ES-I3 (cell line): Measurements from ENCODE around the gene TSPAN11.
"Not testable (repeated sequence)": the region's sequence is repeated elsewhere in the genome, so short reads cannot be mapped to it uniquely, and the experiment has no call there.

Experiments used
- H3K36me3 ChIP-seq: 2 replicates; pipeline ENCODE4 v1.6.1; 2013; ENCODE audit warnings: mild to moderate bottlenecking, low read length, control low read depth, moderate library complexity; ENCODE audit not compliant: insufficient read depth
- H3K4me1 ChIP-seq: 2 replicates; pipeline ENCODE4 v1.6.1; 2013; ENCODE audit warnings: mild to moderate bottlenecking, control low read depth, low read length; ENCODE audit not compliant: insufficient read depth
- H3K9ac ChIP-seq: 2 replicates; pipeline ENCODE4 v1.6.1; 2013; ENCODE audit warnings: low read depth, mild to moderate bottlenecking, low read length, moderate library complexity
- H3K9me3 ChIP-seq: 2 replicates; pipeline ENCODE4 v1.6.1; 2013; ENCODE audit warnings: mild to moderate bottlenecking, low read length, moderate library complexity; ENCODE audit not compliant: control insufficient read depth, insufficient read depth

The TSPAN11 gene

DNA sequence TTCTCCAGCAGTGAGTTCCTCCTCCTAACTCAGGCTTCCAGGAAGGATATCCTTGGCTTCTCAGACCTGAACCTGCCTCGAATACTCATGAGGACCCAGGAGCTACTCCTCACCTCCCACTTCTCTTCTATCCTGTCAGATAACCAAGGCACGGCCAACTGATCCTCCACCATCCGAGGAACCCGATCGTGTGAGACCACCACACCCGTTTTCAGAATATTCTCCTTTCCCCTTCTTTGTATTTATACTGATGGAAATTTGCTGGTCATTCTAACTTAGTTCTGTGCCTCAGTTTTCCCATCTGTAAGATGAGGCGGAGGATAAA lies 86.0 kb downstream of the TSPAN11 start:
- H3K36me3 ChIP-seq, H3K9ac ChIP-seq, H3K9me3 ChIP-seq, H3K4me1 ChIP-seq: not testable (repeated sequence)

DNA sequence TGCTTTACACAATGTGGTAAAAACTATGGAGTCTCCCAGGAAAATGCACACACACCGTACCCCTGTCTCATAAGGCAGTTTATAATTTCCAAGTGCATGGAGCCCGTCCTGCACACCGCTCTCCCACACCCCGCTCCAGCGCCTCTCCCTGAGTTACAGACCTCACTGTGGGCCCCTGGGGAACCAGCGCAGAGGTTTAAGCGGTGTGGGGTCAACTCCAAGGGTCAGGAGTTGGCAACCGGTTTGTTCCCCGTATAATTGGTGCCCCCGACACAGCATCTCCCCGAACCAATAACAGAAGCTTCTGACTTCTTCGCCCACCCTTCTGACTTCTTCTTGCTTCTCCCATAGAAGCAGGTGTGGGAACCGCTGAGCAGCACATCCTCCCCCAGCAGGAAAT lies 88.7 kb downstream of the TSPAN11 start:
- Histone ChIP-seq H3K9ac (no peak overlapping the region), H3K36me3 (no peaks in the 10 kb centered on the region), H3K9me3 (no peaks in the 10 kb centered on the region), H3K4me1 (no peaks in the 10 kb centered on the region; the same call in 1 of the 2 replicates)

DNA sequence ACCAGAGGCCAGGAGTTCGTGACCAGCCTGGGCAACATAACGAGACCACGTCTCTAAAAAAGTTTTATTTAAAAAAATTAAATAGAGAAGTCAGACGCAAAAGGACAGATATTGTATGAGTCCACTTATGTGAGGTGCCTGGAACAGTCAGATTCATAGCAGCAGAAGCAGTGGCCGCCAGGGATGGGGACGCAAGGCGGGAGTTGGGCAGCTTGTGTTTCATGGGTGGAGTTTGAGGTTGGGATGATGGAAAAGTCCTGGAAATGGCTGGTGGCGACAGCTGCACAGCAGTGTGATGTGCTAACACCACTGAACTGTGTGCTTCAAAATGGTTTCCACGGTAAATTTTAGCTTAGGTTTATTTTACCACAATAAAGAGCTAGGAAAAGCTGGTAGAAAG lies 89.5 kb downstream of the TSPAN11 start:
- Histone ChIP-seq H3K36me3 (no peaks in the 10 kb centered on the region), H3K9me3 (no peaks in the 10 kb centered on the region), H3K4me1 (no peaks in the 10 kb centered on the region; the same call in 1 of the 2 replicates), H3K9ac (no peak overlapping the region)

DNA sequence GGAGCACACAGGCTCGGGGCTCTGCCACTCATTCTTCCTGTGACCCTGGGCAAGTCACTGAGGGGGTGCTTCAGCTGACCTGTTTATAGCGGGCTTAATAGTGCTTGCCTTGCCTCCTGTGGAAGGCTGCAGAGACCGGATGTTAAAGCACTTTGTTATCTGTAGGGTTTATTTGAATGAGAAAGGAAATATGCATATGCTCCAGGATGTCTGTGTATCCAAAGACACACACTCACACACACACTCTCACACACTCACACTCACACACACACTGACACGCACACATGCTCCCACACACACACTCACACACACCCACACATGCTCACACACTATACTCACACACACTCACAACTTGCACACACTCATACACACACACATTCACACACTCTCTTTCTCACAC lies 91.0 kb downstream of the TSPAN11 start:
- no peak overlapping the region for H3K9ac ChIP-seq
- H3K9me3 ChIP-seq, result no peaks in the 10 kb centered on the region
- H3K36me3 ChIP-seq, result no peaks in the 10 kb centered on the region
- no peaks in the 10 kb centered on the region; the same call in 1 of the 2 replicates for H3K4me1 ChIP-seq

DNA sequence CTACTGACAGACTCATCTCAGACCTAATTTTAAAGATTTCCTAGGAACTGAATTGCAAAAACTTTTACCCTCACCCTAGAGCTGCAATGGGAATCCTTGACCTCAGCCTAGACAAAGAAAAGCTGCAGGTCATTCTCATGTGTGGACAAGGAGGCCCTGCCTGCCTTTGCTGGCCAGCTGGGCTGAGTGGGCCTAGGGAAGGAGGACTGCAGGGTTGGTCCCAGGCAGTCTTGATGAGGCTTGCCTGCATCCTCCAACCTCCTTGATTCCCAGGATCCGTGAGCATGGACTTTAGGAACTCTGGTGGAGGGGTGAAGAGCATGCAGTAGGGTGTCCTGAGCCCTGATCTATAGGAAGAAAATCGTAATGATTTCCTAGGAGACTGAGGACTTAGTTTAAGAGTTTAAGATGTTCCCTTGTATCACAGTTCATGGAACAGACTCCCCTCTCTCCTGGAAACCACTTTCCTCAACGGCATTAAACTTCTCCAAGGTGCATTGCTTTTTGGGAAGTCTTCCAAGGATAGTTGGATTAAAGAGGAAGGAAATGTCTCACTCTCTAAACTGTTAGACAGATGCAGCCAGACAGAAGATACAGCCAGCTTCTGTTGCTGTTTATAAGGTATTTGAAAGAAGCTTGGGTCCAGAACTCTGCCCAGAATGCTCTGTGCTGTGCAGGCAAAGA lies 91.7 kb downstream of the TSPAN11 start:
- Histone ChIP-seq H3K9me3 (no peaks in the 10 kb centered on the region), H3K4me1 (no peaks in the 10 kb centered on the region; the same call in 1 of the 2 replicates), H3K9ac (no peak overlapping the region), H3K36me3 (no peaks in the 10 kb centered on the region)

DNA sequence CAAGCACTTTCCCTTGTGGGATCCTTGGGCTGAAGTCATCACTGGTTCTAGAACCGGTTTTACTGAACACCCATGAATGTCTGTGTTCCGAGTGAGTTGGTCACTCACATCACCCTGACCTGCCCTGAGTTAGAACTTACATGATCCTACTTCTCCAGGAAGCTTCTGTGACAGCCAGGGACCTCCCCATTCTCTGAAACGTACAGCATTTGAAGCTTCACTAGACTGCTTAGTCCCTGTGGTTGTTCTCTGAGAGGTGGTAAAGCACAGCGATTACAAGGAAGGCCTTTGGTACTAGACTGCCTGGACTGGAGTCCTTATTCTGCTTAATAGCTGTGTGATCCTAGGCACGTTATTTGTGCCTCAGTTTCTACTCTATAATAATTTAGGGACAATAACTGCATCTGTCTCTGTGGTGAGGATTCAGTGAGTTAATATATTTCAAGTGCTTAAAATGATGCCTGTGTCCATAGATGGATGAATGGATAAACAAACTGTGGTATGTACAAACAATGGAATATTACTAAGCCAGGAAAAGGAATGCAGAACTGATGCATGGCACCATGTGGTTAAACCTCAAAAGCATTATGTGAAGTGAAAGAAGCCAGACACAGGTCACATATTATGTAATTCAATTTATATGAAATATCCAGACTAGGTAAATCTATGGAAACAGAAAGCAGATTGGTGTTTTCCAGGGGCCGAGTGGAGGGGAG lies 92.4 kb downstream of the TSPAN11 start:
- H3K9me3 ChIP-seq, result no peaks in the 10 kb centered on the region
- no peak overlapping the region for H3K9ac ChIP-seq
- H3K4me1 ChIP-seq, result no peaks in the 10 kb centered on the region; the same call in 1 of the 2 replicates
- no peaks in the 10 kb centered on the region for H3K36me3 ChIP-seq

DNA sequence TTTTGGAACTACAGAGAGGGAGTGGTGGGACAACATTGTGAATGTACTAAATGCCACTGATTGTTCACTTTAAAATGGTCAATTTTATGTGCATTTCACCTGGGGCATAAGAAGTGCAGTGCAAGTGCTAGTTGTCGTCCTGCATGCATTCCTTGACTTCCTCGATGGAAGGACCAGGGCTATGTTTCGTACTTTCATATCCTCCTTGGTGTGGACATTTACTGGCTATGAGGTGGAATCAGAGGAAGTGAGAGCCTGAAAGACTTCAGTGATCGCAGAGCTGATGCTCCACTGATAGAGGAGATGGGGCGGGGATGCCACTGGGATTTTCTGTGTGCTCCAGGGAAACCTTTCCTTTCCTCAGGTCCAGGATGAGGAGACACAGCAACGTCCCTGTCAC lies 93.0 kb downstream of the TSPAN11 start:
- no peaks in the 10 kb centered on the region for H3K9me3 ChIP-seq
- H3K36me3 ChIP-seq, result no peaks in the 10 kb centered on the region
- H3K4me1 ChIP-seq, result no peaks in the 10 kb centered on the region; the same call in 1 of the 2 replicates
- H3K9ac ChIP-seq, result no peak overlapping the region

DNA sequence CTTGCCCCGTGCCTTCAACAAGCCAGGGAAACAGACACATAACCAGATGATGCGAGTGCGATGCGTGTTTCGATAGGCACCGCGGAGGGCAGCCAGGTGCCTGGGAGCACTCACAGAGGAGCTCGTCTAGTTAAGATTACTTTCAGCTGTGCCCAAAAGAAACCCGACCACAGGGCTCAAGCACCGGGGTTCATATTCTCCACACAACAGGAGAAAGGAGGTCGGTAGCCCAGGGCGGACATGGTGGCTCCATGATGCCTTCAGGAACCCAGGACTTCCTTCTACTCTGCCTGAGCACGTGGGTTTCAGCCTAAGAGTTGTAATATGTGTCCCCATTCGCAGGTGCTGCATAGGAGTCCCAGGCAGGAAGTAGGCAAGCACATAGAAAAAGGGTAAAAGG lies 93.4 kb downstream of the TSPAN11 start:
- Histone ChIP-seq H3K9me3 (no peaks in the 10 kb centered on the region), H3K9ac (no peak overlapping the region)

DNA sequence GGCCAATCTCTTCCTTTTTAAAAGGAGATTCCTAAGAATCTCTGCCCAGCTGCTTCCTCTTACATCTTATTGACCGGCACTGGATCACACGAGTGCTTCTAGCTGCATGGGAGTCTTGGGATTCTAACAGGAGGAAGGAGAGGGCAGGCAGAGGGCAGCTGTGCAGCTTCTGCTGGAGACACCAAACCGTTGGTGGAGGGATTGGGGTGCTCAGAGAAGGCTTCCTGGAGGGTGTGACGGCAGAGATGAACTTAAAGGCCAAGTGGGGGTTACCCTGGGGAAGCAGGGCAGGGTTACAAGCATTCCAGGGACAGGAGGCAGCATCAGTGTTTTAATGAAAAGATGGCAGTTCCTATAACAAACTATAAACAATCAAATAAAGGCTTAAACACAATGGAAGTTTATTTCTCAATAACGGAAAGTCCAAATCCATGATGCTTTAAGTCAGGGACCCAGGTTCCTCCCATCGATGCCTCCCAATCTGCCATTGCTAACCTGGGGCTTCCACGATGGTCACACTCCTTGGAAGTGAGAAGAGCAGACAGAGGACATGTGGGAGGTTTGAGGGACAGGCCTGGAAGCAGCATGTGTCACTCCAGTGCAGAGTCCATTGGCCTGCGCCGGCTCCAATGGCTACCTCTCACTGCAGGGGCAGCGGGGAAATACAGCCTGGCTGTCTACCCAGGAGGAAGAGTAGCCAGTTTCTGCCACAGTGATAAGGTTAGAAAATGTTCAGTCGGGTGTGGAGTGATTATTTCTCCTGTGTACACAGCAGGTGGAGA lies 94.0 kb downstream of the TSPAN11 start:
- H3K4me1 ChIP-seq, result no peaks in the 10 kb centered on the region; the same call in 1 of the 2 replicates
- H3K9ac ChIP-seq, result no peak overlapping the region
- no peaks in the 10 kb centered on the region for H3K36me3 ChIP-seq
- H3K9me3 ChIP-seq, result no peaks in the 10 kb centered on the region

More for the DNA sequence above, 93.4 kb downstream of the TSPAN11 start:
- Histone ChIP-seq H3K4me1 (no peaks in the 10 kb centered on the region; the same call in 1 of the 2 replicates), H3K36me3 (no peaks in the 10 kb centered on the region)

DNA sequence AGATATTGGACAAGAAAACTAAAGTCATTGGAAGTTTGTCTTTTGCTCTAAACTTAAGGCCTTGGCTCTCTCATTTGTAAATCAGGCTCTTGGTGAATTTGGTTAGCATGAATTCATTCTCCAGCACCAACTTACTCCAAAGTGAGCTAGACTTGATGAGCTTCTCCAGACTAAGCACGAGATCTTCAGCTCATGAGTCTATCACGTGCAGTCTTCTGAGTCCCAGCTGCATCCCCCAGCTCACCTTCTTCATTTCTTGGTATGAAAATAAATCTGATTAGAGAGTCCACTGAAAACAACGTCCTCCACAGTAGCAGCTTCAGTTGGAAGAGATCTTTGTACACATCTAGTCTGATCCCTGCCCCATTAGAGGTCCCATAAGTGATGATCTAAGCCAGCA lies 94.6 kb downstream of the TSPAN11 start:
- Histone ChIP-seq H3K9ac (no peak overlapping the region), H3K36me3 (no peaks in the 10 kb centered on the region)

DNA sequence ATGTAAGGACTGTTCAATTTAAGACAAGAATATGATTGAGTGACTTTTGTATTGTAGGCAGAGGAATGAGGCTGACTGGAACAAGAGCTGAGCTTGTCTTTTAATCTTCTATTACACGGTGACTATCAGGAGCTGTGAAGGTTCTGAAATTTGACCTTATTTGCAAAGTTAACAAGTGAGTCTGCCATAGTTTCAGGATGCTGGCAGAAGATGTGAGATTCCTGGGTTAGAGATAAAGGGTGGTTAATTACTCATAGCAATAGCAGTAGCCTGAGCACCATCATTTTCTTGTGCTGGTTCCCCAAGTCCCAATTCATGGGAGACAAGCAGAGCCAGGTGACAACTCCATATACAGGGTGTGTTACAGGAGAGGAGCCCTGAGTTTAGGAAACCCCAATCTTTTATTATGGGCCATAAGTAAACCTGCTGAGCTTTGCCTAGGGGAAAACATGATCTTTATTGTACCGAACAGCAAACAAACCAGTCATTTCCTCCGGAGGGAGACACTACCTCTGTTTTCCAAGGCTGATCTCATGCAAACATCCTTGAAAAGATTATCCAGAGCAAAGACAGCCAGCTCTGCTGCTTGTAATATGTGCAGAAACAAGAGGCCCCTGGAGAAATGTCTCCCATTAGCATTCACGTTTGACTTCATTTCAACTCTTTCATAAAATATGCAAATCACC lies 95.4 kb downstream of the TSPAN11 start:
- Histone ChIP-seq H3K9me3 (no peaks in the 10 kb centered on the region), H3K36me3 (no peaks in the 10 kb centered on the region), H3K4me1 (no peaks in the 10 kb centered on the region; the same call in 1 of the 2 replicates), H3K9ac (no peak overlapping the region)

More for the DNA sequence above, 94.6 kb downstream of the TSPAN11 start:
- Histone ChIP-seq H3K9me3 (no peaks in the 10 kb centered on the region), H3K4me1 (no peaks in the 10 kb centered on the region; the same call in 1 of the 2 replicates)

DNA sequence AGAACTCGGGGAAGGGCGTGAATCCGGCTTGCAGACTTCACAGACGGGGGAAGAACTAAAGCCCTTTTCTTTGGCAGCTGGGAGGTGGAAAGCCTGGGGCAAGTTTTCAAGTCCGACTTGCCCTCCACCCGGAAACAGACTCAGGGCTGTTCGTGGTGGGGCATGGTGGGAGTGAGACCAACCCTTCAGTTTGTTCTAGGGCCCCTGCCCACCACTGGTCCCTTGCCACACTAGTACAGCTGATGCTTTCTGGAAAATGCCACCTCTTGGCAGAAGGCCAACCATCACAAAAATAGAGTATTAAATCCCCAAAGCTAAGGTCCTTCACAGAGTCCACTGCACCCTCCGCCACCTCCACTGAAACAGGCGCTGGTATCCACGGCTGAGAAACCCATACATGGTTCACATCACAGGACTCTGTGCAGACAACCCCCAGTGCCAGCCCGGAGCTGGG lies 96.8 kb downstream of the TSPAN11 start:
- Histone ChIP-seq H3K9ac (no peak overlapping the region), H3K9me3 (no peaks in the 10 kb centered on the region; the same call in 1 of the 2 replicates), H3K4me1 (no peaks in the 10 kb centered on the region), H3K36me3 (no peaks in the 10 kb centered on the region)

DNA sequence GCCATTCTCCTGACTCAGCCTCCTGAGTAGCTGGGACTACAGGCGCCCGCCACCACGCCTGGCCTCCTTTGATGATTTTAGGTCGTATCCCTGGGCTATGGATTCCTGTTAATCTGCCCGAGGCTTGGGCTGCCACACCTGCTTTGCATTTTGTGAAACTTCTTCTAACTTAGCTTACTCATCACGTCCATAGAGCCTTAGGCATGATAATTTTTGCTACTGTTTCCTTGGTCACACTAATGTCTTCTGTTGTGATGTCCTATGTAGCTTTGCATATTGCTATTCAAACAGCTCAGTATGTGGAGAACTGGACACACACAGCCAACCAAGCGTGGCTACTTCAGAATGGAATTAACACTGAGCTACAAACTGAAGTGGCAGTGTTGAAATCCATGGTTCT lies 99.7 kb downstream of the TSPAN11 start:
- Histone ChIP-seq H3K4me1 (peaks cover 6% of the 10 kb centered on the region; the same call in 1 of the 2 replicates), H3K9me3 (no peaks in the 10 kb centered on the region; the same call in 1 of the 2 replicates), H3K36me3 (no peaks in the 10 kb centered on the region; the same call in 1 of the 2 replicates), H3K9ac (no peak overlapping the region)

DNA sequence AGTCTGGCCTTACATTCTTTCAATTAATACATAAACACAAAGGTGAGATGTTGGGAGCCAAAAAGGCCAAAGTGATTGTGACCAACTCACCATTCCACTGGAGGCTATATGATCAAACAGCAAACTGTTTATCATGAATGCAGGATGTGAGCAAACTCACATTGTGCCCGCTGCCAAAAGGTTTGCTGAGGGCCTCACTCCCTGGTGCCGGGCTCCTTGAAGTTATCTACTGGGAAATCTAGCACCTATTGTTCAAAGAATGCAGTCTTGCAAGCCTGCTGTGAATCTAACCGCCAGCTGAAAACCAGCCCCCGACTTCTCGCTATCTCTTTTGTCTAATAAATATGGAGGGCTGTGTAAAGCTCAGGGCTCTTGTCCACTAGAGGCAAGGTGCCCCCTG lies 100.5 kb downstream of the TSPAN11 start:
- not testable (repeated sequence) for H3K9me3 ChIP-seq, H3K36me3 ChIP-seq, H3K4me1 ChIP-seq, H3K9ac ChIP-seq
